ENCODE measurements around the gene CYGB.

DNA sequence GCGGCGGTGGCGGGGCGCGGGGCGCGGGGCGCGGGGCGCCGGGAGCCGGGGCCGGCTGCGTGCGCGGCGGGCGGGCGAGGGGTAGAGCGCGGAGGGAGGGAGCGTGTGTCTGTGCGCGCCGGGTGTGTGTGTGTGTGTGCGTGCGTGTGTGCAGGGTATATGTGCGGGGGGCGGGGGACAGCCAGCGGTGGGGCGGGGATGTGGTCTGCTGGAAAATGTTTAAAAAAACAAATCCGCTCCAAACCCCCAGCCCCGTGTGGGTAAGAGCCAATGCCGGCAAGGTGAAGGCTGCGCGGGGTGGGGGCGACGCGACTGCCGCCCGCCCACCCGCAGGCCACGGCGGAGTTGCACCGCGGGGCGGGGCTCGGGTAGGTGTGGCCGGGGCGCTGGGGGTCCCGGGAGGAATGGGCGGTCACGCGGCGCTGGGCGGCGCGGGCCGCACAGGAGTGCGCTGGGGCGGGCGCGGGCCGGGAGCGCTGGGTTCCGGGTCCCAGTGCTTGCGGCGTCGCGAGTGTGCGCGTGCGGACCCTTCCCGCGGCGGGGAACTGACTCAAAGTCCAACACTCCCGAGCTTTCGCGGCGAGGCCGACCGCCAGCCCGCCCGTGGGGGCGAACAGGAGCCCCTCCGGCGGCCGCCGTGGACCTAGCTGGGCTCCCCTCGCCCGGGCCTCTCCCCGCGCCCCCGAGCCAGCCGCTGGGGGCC, at the start of gene CYGB:
- TF ChIP-seq TAF1 (IDR thresholded peaks at IDR 0.05; ENCODE audit: low read depth) (no peak), CEBPB (IDR thresholded peaks at IDR 0.05) (no peak), RAD21 (IDR thresholded peaks at IDR 0.05; ENCODE audit: low read depth) (no peak), CREB1 (IDR thresholded peaks at IDR 0.05; ENCODE audit: low read depth) (no peak), EP300 (IDR thresholded peaks at IDR 0.05; ENCODE audit: borderline replicate concordance) (no peak), YY1 (IDR thresholded peaks at IDR 0.05; ENCODE audit: low read depth) (no peak), ZBTB7A (IDR thresholded peaks at IDR 0.05; ENCODE audit: low read depth) (peak; percentile 76; the same call in 1 of the 2 replicates), TCF12 (IDR thresholded peaks at IDR 0.05; ENCODE audit: low read depth) (no peak)
- TF ChIP-seq, protein P1, sequence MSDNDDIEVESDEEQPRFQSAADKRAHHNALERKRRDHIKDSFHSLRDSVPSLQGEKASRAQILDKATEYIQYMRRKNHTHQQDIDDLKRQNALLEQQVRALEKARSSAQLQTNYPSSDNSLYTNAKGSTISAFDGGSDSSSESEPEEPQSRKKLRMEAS (IDR thresholded peaks at IDR 0.05): no peak; the same call in 1 of the 2 replicates
